SW 1271 (cell line): ENCODE results near the gene TFPI2.

Experiments used
- DNase-seq, 2 experiments: peaks; one replicate each; lab custom pipeline; 2025; lab: John Stamatoyannopoulos, UW

TFPI2 gene

DNA sequence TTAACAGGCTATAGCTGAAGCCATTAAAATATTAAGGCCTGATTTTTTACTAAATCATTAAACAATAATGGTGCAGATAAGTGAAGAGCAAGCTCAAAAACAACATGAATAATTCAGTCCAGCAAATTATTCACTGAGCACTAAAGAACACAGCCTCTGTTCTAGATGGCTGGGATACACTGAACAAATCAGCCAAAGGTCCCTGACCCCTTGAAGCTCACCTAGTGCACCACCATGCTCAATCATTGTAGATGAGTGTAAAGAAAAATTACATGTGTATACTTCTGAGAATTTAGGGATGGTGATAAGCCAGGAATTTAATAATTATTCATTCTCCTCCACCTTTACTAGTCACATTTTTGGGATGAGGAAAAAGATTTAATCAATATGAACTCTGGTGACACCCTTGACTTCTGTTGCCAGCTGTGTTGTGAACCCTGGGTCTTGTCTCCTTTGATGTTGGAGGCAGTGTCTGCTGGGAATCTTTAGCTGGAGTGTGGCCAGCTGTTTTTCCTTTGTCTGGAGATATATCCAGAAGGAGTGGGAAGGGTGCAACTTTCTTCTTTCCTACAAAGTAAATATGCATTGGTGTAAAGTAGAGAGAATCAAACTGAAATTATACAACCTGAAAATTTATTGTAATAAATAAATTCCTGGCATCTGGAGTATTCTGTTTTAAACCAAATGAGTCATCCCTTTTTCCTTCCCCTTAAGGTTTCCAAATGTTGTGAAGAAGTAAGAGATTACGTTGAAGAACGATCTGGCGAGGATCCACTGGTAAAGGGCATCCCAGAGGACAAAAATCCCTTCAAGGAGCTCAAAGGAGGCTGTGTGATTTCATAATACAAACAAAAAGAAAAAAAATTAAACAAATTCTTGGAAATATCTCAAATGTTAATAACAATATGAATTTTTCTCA lies 19.8 kb upstream of the TFPI2 start:
- peak in 1 of 2 experiments; percentile 8 for DNase-seq

DNA sequence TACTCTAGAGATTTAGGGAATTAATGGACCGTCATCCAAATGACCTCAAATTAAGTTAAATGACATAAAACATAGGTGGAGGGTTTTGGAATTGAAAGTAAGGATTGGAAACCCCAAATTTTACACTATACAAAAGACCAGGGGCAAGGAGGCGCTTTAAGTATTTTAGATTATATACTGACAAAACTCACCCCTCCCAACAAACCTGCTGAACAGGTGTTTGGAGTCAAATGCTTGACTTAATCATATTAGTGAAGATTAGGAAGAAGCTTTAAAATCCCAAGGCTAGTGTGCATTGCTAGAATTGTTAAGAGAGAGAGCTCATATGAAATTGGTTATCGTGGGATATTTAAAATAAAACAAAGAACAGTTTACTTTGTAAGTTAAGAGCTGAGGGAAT lies 15.7 kb upstream of the TFPI2 start, which contains the start of gene GNGT1:
Gene GNGT1 (plus strand): TSS at position 301 of the 400 bp plus-strand sequence. CDS start 180 bp downstream, outside the sequence.
- DNase-seq, result no peak

- DNase-seq, result peak in 1 of 2 experiments; percentile 25
Observed at GRCh38 chr7:93902777-93903423, 12.3 kb upstream of the TFPI2 start.

DNA sequence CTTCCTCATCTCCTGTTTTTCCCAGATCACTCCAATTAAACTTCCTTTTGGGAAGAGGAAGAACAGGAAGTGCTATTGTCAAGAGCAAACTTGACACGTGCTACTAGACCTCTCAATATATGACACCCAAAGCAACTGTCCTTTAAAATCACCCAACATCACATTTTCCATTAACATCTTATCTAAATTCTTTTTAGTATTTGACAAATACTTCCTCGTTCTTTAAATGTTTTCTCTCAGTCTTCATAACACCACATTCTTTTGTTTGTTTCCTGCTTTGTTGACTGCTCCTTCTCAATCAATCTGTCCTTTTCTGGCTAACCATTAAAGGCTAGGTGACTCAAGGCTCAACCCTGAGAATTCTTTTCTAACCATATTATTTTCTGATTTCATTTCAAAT lies 7.1 kb upstream of the TFPI2 start:
- no peak for DNase-seq

- DNase-seq, result no peak
Observed at GRCh38 chr7:93895859-93896600, 5.5 kb upstream of the TFPI2 start.

DNA sequence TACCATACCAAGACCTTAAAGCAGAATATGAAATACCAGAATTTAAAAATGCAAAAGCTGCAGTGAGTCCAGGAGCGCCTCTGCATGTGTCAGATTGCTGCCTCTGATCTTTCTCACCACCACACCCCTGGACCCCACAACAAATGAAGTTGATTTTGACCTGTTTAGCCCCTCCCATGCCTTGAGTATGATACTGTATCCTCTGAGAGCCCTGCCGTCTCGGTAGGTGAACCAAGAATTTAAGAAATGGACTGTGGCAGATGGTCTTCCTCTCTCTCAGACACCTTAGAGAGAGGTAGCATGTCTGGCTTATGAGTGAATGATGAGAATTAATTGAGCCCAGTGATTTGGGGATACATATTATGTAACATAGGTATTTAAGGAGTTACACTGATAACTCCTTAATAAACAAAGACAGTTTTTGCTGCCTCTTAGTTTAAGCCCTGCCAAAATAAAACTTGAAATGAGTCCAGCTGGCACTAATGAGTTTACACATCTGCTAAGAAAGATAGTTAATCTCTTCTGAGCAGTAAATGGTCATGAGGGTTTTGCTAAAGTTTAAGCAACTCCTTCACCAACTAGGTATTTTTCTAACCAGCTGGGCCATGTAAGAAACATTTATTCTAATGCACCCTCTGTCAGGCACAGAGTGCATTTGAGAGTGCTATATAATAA lies 4.5 kb upstream of the TFPI2 start:
- no peak for DNase-seq

DNA sequence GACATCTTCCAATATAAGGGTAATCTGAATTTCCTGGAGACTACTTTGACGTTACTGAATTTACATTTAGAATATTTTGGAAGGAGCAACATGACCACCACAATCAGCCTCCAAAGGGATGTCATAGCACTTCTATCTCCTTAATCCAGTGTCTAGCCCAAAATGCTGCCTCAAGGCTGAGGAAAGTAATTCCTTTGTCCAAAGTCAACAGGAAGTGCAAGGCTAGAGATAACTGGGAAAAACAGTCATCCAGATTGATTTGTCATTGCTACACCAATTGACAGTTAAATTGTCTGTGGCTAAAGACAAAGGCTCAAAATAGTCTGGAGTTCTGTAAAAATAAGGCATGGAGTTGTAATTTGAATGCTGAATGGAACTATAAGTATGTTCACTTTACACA lies 3.9 kb upstream of the TFPI2 start:
- DNase-seq, result no peak

DNA sequence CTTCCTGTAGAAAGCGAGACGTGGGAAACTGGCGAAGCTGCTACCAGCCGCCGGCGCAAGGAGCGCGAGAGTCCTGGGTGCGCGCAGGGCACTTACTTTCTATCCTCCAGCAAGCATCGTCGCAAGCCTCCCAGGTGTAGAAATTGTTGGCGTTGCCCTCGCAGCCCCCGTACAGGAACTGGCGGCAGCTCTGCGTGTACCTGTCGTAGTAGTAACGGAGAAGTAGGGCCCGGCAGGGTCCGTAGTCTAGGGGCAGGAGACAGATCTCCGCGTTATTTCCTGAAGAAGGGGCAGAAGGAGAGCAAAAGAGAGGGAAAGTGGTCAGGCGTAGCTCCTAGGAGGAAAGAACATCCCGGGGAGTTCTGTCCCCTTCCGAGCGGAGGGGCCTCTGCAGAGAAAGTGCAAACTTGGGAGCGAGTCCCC lies 501 bp downstream of the TFPI2 start:
- DNase-seq, result peak in 1 of 2 experiments; percentile 5

DNA sequence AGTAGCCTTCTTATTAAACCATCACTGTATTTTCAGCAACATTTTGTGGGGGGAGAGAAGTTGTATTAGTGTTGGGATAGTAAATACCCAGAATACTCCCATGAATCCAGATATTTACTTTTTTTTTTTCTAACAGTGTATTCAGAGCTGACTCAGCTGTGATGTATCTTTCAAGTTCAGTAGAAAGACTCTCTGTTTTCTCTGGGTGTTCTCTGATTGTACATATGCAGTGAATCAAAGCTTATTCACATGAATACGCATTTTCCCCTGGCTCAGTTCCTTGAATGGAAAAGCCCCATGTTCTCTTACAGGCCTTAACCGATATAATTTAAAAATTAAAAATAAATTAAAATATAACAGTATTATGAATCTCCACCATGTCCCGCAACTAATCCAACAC lies 1.3 kb downstream of the TFPI2 start:
- no peak for DNase-seq

- DNase-seq, result no peak
Observed at GRCh38 chr7:93884541-93884940, 6.0 kb downstream of the TFPI2 start.

- no peak for DNase-seq
Observed at GRCh38 chr7:93883917-93884345, 6.6 kb downstream of the TFPI2 start.

DNA sequence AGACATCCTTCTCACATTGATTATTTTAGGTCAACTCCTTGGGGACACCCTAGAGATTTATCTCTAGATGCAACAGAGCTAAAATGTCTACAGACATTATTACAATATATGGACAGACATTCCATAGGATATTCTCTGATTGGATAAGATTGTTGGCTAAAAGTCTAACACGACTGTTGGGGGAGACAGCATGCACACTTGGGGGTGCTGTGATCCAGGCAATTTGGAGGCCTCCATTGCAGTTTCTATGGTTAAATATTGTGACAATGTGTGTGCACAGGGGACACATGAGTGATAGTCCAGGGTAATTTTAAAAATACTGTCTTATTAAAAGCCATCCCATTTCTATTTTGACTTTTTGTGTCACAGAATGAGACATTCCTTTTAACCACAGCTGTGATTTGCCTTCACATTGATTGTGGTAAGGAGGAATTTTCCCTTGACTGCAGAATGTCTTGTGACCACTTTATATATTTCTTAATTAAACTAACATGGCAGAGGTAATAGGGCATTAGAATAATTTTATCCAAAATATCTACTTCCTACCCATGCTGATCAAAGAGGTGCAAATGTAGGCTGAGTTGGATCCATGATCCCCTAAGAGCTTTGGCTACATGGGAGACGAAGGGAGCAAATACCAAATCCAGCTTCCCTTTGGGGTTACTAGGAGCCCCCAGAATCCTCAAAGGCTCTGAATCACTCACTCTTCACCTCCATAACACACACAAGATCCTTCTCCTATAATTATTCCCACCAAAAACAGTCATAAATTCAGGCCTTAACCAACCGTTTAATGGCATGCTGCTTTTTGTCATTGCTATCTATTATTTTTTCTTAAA lies 7.3 kb downstream of the TFPI2 start:
- DNase-seq, result no peak

DNA sequence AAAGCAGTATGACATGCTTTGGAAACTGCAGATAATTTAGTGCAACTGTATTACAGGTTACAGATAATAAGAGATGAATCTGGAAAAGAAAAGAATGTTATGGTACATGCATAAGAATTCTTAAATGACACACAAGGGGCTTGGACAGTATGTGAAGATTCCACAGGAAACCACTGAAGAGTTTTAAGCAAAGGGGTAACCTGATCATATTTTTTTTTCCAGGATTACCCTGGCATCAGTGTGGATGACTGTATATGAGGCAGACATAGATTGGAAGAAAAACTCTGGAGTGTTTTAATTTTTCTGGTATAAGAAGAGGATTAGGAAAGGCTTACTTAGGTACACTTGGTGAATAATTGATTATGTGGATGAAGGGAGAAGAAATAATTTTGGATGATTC lies 8.1 kb downstream of the TFPI2 start:
- no peak for DNase-seq

GRCh38 chr7:93879356-93879755 lies 11.2 kb downstream of the TFPI2 start:
- DNase-seq, result no peak

- DNase-seq, result no peak
Observed at GRCh38 chr7:93877742-93878141, 12.8 kb downstream of the TFPI2 start.

DNA sequence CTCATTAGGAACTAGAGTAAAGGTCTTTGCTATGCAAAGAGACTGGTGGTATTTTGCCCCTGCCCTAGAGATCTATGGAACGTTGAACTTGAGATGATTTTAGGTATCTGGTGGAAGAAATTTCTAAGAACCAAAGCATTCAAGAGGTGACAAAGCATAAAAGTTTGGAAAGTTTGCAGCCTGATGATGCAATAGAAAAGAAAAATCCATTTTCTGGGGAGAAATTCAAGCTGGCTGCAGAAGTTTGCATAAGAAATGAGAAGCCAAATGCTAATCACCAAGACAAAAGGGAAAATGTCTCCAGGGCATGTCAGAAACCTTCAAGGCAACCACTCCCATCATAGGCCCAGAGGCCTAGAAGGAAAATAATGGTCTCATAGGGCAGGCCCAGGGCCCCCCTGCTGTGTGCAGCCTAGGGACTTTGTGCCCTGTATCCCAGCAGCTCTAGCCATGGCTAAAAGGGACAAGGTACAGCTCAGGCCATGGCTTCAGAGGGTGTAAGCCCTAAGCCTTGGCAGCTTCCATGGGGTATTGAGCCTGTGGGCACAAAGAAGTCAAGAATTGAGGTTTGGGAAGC lies 16.5 kb downstream of the TFPI2 start:
- DNase-seq, result no peak

DNA sequence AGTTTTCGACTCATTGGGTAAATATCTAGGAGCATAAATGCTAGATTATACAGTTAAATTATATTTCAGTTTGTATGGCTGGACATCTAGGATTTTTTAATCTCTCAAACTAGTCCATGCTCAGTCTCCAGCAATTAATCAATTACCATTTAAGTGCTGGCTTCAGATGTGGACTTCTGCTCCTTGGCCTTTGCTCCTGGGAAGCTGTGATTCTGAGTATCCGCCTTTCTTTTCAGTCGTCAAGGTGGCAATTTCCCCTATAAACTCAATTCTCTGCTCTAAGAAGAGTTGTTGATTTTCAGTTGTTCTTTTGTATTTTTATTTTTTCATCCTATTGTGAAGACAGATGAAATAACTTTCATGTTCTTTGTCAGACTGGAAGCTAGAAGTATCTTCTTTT lies 23.7 kb downstream of the TFPI2 start:
- DNase-seq, result no peak

- DNase-seq, result no peak
Observed at GRCh38 chr7:93862651-93863050, 27.9 kb downstream of the TFPI2 start.

- DNase-seq, result peak in 1 of 2 experiments; percentile 2
Observed at GRCh38 chr7:93861325-93861949, 29.1 kb downstream of the TFPI2 start.

DNA sequence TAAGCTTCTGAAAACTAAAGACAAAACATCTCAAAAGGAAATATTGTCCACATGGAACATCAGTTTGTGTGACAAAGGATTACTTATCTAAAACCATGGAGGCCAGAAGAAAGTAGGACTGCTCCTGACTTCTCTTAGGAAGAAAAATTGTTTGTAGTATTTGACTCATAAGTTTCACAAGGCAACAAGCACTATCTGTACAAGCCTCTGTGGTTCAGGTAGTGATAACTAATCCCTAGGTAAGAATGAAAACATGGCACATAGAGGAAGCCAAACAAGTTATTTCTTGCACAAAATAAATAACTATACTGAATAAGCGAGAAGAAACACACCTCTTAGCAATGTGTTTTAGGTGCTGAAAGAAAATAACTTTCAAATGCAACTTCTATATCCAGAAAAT lies 30.3 kb downstream of the TFPI2 start:
- DNase-seq, result no peak
